Endothelial cell of umbilical vein (primary cell): Measurements from ENCODE around the gene RNF157. TPM values are rescaled to one million over a fixed set of nuclear protein-coding genes. Genes with fewer than 3 reads are reported as not detected.
"Not testable (repeated sequence)": the region's sequence is repeated elsewhere in the genome, so short reads cannot be mapped to it uniquely, and the experiment has no call there.

Experiments
- BruUV-seq: library from RNA; stranded (reverse); fragments of 400-500 nt; replicated peaks from 2 replicates; lab custom pipeline; 2021; lab: Mats Ljungman, UMichigan
- CTCF ChIA-PET: fragments of 300-600, 350-600 bp; sonication (Branson Sonifier 250); formaldehyde crosslinking; loops from one replicate; lab custom pipeline; 2021; ENCODE audit warnings: antibody characterized with exemption, inconsistent platforms; lab: Charles Lee
- POLR2A ChIA-PET: fragments of 300-600, 350-600 bp; sonication (Branson Sonifier 250); formaldehyde crosslinking; loops from one replicate; lab custom pipeline; 2021; ENCODE audit warnings: antibody characterized with exemption, inconsistent platforms; lab: Charles Lee
- DNase-seq: peaks from one replicate; pipeline ENCODE4 v3.0.0-alpha.2; 2011; ENCODE audit warnings: low read depth, low spot score
- FAIRE-seq: peaks from 2 replicates; lab custom pipeline; 2011; peaks lifted over from hg19 to GRCh38; lab: Jason Lieb, UNC
- H2AFZ ChIP-seq: 2 replicates; pipeline ENCODE4 v1.6.0; 2012; ENCODE audit warnings: low read depth, low read length, control low read depth, inconsistent platforms
- H3K27ac ChIP-seq: 2 replicates; pipeline ENCODE4 v1.5.1; 2011; ENCODE audit warnings: low read depth, mild to moderate bottlenecking, control low read depth, low read length, moderate library complexity; ENCODE audit not compliant: insufficient read depth
- H3K27me3 ChIP-seq, 2 experiments: 2 replicates each; pipeline versions ENCODE4 v1.6.0 to v1.6.1; 2011; ENCODE audit warnings: low read length in 2 of 2, mixed read lengths in 1 of 2; ENCODE audit not compliant: control insufficient read depth in 2 of 2, insufficient read depth in 2 of 2
- H3K36me3 ChIP-seq, 2 experiments: 2 replicates in 1 of 2; 3 replicates in 1 of 2; pipeline ENCODE4 v1.5.1; 2011; ENCODE audit warnings: low read length in 2 of 2, mild to moderate bottlenecking in 1 of 2, moderate library complexity in 1 of 2; ENCODE audit not compliant: control insufficient read depth in 2 of 2, insufficient read depth in 2 of 2; ENCODE audit errors: extremely low read depth in 1 of 2
- H3K4me1 ChIP-seq: 3 replicates; pipeline ENCODE4 v1.5.1; 2011; ENCODE audit warnings: mild to moderate bottlenecking, low read length; ENCODE audit not compliant: control insufficient read depth, insufficient read depth; ENCODE audit errors: extremely low read depth
- H3K4me2 ChIP-seq: 2 replicates; pipeline ENCODE4 v1.6.1; 2011; ENCODE audit warnings: low read length, control low read depth, mixed read lengths; ENCODE audit not compliant: insufficient read depth
- H3K4me3 ChIP-seq, 3 experiments: fragments of 200-600 bp in 1 of 3; sonication (generic), shearing (Covaris generic) in 1 of 3; replicated peaks in 1 of 3; 2 replicates each; pipeline ENCODE4 v1.5.1; 2011 to 2016; ENCODE audit warnings: control low read depth in 3 of 3, low read length in 3 of 3, mild to moderate bottlenecking in 2 of 3, inconsistent platforms in 1 of 3, low read depth in 1 of 3, moderate library complexity in 1 of 3; ENCODE audit not compliant: insufficient read depth in 1 of 3
- H3K79me2 ChIP-seq: 2 replicates; pipeline ENCODE4 v1.6.0; 2012; ENCODE audit warnings: low read length, inconsistent platforms; ENCODE audit not compliant: control insufficient read depth, insufficient read depth
- H3K9ac ChIP-seq: replicated peaks from 2 replicates; pipeline ENCODE3; 2011; ENCODE audit warnings: low read length, control low read depth; ENCODE audit not compliant: insufficient read depth; ENCODE audit errors: extremely low read depth
- H3K9me1 ChIP-seq: replicated peaks from 3 replicates; pipeline ENCODE4 v1.6.0; 2011; ENCODE audit warnings: mild to moderate bottlenecking, low read length; ENCODE audit not compliant: control insufficient read depth, insufficient read depth; ENCODE audit errors: extremely low read depth
- H3K9me3 ChIP-seq: replicated peaks from 2 replicates; pipeline ENCODE4 v1.5.1; 2012; ENCODE audit warnings: low read length, inconsistent platforms; ENCODE audit not compliant: control insufficient read depth, insufficient read depth
- H4K20me1 ChIP-seq: replicated peaks from 2 replicates; pipeline ENCODE3; 2011; ENCODE audit warnings: mild to moderate bottlenecking, low read length; ENCODE audit not compliant: control insufficient read depth, insufficient read depth; ENCODE audit errors: extremely low read depth
- CTCF ChIP-seq, 2 donors: IDR thresholded peaks; 1 replicate in 1 of 2; 2 replicates in 1 of 2; pipeline ENCODE4 v1.5.1; 2011; ENCODE audit warnings: low read length in 2 of 2, mild to moderate bottlenecking in 2 of 2, moderate library complexity in 2 of 2, control low read depth in 1 of 2, inconsistent platforms in 1 of 2, low read depth in 1 of 2; ENCODE audit not compliant: insufficient read depth in 1 of 2; ENCODE audit errors: extremely low read depth in 1 of 2
- EZH2 ChIP-seq: IDR thresholded peaks from 2 replicates; pipeline ENCODE4 v1.6.1; 2012; ENCODE audit warnings: borderline replicate concordance, low read depth, mild to moderate bottlenecking, moderate library complexity, low read length, inconsistent platforms; ENCODE audit not compliant: severe bottlenecking
- FOS ChIP-seq: IDR thresholded peaks from 2 replicates; pipeline ENCODE4 v1.6.1; 2011; ENCODE audit warnings: mild to moderate bottlenecking, low read length, moderate library complexity, borderline replicate concordance; ENCODE audit not compliant: insufficient read depth
- GATA2 ChIP-seq: IDR thresholded peaks from 2 replicates; pipeline ENCODE4 v1.7.0; 2011; ENCODE audit warnings: low read depth, mild to moderate bottlenecking, moderate library complexity, mixed read lengths, low read length; ENCODE audit not compliant: insufficient read length, insufficient read depth
- JUN ChIP-seq: IDR thresholded peaks from 2 replicates; pipeline ENCODE4 v1.6.1; 2011; ENCODE audit warnings: borderline replicate concordance, low read depth; ENCODE audit not compliant: insufficient read length, insufficient read depth
- MAX ChIP-seq: IDR thresholded peaks from 2 replicates; pipeline ENCODE4 v1.6.1; 2011; ENCODE audit not compliant: insufficient read depth, insufficient read length
- MYC ChIP-seq: IDR thresholded peaks from one replicate; pipeline ENCODE4 v1.6.1; 2011; ENCODE audit warnings: mild to moderate bottlenecking, low read depth, low read length
- POLR2A ChIP-seq: IDR thresholded peaks from 2 replicates; pipeline ENCODE4 v1.6.1; 2012; ENCODE audit warnings: low read depth, mild to moderate bottlenecking, control low read depth, low read length
- POLR2AphosphoS5 ChIP-seq: IDR thresholded peaks from 2 replicates; pipeline ENCODE4 v1.6.1; 2012; ENCODE audit warnings: low read depth, mild to moderate bottlenecking, control low read depth, low read length, moderate library complexity; ENCODE audit not compliant: insufficient read depth
- dilution Hi-C: fragments of 300-500 bp; cut with MboI; formaldehyde crosslinking; loops from one replicate; pipeline ENCODE4 v1.15.0; 2019; ENCODE audit warnings: low sequenced_read_pairs; ENCODE audit not compliant: extremely low pct_ligation_motif_present
- intact Hi-C: fragments of 100-400 bp; cut with micrococcal nuclease; formaldehyde crosslinking; loops from one replicate; pipeline ENCODE4 v1.10.0; 2022
- polyA plus RNA-seq, 4 experiments: library from polyadenylated mRNA; depleted of rRNA in 3 of 4; stranded (reverse) in 3 of 4; unstranded in 1 of 4; fragments of >200 nt; gene quantifications; 2 replicates each; pipeline versions ENCODE4 v1.2.1 to v1.2.3, GENCODE V29; 2011 to 2012; ENCODE audit warnings: missing spikeins in 1 of 4
- total RNA-seq: library from RNA; stranded (reverse); gene quantifications from 2 replicates; pipeline ENCODE4 v1.2.3, GENCODE V29; 2021

The RNF157 gene
- total and polyA plus RNA-seq, 2 donors (not counting 3 experiments of a cell fraction or from before 2014, with no cell fraction given), result 0.07 to 0.86 TPM

- ChIA-PET CTCF (interaction anchor here (0.6 to 0.9 kb wide), 2 partner anchors 26 to 72 kb away, joined by 3 read pairs; no protein-coding TSS in a partner anchor), POLR2A (no interaction called here)
- no peaks in the 10 kb centered on the region for H3K79me2 ChIP-seq
- no peak overlapping the region for H3K9ac ChIP-seq
- H3K9me3 ChIP-seq, result no peaks in the 10 kb centered on the region
- FAIRE-seq (no peak), DNase-seq (no peak)
- H3K27me3 ChIP-seq, result no peaks in the 10 kb centered on the region
- H3K36me3 ChIP-seq, result no peaks in the 10 kb centered on the region
- peaks cover 10% of the 10 kb centered on the region for H3K4me1 ChIP-seq
- TF ChIP-seq MYC (no peak), POLR2AphosphoS5 (no peak), CTCF (IDR thresholded peaks at IDR 0.05; ENCODE audit: extremely low read depth in 1 of 2, insufficient read depth in 1 of 2, low read depth in 1 of 2, low read length in 2 of 2) (no peak), JUN (no peak), MAX (no peak), GATA2 (no peak), EZH2 (no peak), FOS (no peak), POLR2A (no peak)
- H3K27ac ChIP-seq, result no peak overlapping the region
- H3K9me1 ChIP-seq, result no peaks in the 10 kb centered on the region
- H4K20me1 ChIP-seq, result no peaks in the 10 kb centered on the region
- H2AFZ ChIP-seq, result no peak overlapping the region
- intact Hi-C loops, result no loop called here
- H3K4me2 ChIP-seq, result no peak overlapping the region
- no peak overlapping the region for H3K4me3 ChIP-seq
- dilution Hi-C loops, result no loop called here
- no TSS peak for BruUV-seq
These were observed 13.5 kb upstream of the RNF157 start for GRCh38 chr17:76253841-76254240.

GRCh38 chr17:76252967-76253766, 12.9 kb upstream of the RNF157 start:
- H3K4me3 ChIP-seq, dilution Hi-C loops, H3K9ac ChIP-seq, H3K27me3 ChIP-seq, DNase-seq, intact Hi-C loops, BruUV-seq, H3K9me3 ChIP-seq, H4K20me1 ChIP-seq, H2AFZ ChIP-seq, FAIRE-seq, H3K36me3 ChIP-seq, H3K79me2 ChIP-seq, H3K27ac ChIP-seq, H3K4me2 ChIP-seq, POLR2A ChIA-PET, H3K9me1 ChIP-seq: not testable (repeated sequence)
- CTCF ChIA-PET, result interaction anchor here (0.6 kb wide), 1 partner anchor 71 kb away, joined by 3 read pairs; no protein-coding TSS in a partner anchor
- peaks cover 10% of the 10 kb centered on the region for H3K4me1 ChIP-seq
